ENCODE measurements around the gene OLFM1.

The OLFM1 gene

DNA sequence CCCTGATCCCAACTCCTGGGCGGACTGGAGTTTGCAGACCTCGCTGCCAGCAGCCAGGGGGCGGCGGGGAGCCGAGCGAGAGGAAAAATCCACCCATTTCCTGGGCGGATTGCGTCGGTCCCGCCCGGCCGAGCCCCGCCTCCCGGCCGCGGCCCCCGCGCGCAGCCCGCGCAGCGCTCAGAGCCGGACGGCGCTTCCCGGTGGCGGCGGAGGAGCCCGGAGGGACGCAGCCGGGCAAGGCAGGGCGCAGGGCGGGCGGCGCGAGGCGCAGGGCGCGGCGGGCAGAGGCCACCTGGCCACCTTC is at the start of gene OLFM1:
Gene OLFM1 (plus strand): TSS at position 180 of the 304 bp plus-strand sequence. CDS start 322 bp downstream, outside the sequence.
- no peak for DNase-seq

DNA sequence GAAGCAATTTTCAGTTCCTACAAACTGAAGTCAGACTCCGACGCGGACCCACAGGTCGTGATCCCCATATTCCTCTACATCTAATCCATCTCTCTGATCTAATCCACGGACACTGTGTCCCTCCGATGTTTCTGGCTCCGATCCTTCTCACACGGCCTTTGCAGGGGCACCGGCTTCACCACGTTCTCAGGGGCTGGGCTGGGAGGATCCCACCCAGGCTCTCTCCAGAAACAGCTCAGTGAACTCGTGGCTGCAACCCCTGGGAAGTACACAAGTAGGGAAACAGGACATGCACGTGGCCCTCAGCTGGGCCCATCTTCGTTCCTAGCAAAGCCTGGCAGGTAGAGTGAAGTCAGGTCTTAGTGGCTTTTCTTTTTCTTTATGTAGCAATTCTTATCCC is 49.1 kb upstream of the OLFM1 start:
- no peak for DNase-seq

DNA sequence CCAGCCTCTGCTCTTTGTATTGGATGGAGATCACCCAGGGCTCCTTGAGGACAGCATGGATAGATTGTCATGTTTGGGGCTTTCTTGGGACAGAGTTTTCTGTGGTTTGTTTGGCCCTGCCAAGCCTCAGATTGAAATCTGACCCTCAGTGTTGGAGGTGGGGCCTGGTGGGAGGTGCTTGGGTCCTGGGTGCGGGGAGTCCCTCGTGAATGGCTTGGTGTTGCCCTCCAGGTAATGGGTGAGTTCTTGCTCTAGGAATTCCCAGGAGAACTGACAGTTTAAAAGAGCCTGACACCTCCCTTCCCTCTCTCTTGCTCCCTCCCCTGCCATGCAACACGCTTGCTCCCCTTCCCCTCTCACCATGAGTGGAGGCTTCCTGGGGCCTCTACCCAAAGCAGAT is 48.6 kb upstream of the OLFM1 start:
- DNase-seq, result no peak

- DNase-seq, result no peak
Measured at GRCh38 chr9:135039266-135039870, 48.1 kb upstream of the OLFM1 start.

DNA sequence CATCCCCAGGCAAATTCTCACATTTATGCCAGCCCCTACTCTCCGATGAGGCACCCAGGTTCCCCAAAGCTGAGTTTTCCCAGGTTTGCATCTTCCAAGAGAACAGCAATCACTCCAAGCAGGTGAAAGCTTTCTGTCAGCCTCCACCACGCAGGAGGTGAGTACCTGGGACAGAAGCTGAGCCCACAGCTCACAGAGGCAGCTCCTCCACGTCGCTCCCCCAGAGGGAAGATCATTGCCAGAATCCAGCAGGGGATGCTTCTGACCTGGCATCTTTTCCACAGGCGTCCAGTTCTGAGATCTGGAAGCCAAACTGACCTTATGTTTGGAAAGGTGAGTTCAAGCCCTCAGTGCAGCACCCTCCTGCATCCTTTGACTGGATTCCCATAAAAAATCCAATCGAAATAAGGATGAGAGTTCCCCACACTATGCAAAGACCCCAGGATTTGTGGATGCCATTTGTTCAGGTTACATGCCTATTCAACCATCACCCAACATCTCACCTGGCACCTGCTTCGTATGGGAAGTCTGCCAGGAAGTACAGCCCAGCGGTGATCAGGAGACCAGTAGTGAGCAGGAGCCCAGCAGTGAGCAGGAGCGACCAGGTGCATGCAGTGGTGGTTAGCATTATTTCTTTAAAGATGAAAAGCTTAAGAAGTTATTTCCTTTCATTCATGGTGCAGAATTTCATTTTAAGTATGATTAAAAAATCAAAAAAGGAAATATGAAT is 47.4 kb upstream of the OLFM1 start:
- no peak for DNase-seq

- no peak for DNase-seq
Measured at GRCh38 chr9:135040892-135041291, 46.6 kb upstream of the OLFM1 start.

DNA sequence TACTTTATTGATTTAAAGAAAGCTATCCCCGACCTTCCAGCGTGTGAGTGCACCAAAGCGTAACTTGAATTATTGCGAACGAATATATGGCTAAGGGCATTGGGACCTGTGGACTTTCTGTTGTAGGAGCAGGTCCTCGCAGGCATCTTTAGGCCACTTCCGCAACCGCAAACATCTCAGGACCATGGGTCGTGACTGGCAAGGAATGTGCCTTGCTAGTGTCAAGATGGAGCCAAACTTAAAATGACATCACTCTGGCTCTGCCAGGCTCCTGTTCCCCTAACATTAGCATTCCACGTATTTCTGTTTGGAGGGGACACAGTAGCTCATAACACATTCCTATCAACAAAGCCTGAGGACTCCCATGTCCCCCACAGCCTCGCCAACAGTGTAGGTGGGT is 44.1 kb upstream of the OLFM1 start:
- no peak for DNase-seq

DNA sequence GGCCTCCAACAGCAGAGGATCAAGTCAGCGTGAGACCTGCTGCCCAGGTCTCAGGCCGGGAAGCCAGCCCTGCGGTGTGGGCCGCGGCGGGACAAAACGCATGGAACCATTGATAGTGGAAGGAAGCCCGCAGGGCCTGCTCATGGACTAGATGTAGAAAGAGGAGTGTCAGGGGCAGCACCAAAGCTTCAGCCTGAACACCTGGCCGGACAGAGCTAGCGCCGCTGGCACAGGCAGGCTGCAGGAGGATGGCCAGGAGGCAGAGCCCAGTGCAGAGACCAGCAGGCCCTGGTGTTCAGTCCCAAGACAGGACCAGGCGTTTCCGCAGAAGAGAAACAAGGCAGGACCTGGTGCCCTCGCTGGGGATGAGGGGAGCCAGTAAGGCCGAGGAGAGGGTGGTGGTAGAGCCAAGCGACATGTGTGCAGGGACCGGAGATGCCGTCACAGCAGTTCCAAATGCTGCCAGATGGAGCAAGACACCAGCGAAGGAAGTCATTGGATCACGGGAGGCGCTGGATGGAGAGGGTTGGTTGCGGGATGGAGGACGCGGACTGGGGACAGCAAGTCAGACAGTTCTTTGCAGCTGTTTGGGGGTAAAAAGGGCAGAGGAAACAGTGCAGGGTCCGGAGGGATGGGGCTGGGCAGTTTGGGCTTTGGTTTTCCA is 42.1 kb upstream of the OLFM1 start:
- no peak for DNase-seq

DNA sequence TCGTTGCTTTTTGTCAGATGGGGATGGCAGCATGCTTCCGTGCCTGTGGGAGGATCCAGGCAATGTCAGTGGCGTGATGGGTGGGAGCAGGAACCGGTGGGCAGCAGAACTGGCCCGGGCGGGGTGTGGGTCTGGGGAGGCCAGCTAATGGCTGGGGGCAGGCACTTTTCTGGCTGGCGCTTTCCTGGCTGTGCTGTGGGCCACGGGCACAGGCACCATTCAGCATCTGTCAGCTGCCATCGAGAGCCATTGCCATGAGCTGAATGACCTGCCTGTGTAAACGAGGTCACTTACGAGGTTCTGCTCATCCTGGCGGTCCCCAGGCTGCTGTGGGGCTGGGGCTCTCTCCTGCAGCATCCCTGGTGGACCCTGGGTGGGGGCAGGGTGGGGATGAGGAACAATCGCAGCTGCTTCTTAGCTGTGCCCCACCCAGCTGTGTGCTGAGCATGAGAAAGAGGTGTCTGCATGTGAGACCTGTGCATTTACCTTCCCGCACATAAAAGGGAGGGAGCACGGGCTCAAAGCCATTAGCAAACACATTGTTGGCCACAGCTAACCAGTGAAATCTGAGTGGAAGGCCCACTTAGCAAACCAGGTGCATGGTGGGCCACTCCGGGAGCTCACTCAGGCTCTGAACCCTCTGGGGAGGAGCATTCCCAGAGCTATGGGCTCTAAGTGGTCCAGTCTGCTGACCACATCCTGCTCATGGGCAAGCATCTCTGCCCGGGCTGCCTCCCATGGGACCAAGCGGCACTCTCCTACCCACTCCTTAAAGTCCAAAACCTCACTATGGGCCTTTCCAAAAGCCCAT is 41.3 kb upstream of the OLFM1 start:
- no peak for DNase-seq

DNA sequence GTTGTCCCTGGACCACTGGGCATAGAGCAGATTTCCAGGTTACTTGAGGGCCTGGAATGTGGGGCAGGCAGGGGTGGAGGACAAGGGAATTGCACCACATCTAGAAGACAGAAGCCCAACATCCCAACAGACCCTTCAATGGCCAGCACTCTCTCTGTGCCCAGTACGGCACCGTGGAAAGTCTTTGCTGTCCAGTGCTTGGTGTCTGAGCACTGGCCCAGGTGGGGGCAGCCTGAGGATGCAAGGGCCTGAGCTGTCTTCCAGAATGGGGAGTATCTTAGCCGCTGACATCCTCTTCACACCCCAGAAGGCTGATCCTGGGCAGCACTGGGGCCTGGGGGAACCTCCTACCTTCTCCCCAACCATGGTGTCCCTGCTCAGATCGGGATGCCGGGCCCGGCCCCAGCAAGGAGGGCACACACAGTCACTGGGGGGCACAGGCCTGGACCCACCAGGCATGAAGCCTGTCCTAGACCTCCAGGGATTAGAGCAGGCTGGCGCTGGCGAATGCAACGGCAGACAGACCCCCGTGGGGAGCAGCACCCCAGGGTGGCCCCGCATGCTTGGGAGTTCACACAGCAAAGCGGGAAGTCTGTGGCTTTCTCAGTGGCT is 40.6 kb upstream of the OLFM1 start:
- no peak for DNase-seq

- no peak for DNase-seq
Measured at GRCh38 chr9:135047521-135047920, 39.9 kb upstream of the OLFM1 start.

DNA sequence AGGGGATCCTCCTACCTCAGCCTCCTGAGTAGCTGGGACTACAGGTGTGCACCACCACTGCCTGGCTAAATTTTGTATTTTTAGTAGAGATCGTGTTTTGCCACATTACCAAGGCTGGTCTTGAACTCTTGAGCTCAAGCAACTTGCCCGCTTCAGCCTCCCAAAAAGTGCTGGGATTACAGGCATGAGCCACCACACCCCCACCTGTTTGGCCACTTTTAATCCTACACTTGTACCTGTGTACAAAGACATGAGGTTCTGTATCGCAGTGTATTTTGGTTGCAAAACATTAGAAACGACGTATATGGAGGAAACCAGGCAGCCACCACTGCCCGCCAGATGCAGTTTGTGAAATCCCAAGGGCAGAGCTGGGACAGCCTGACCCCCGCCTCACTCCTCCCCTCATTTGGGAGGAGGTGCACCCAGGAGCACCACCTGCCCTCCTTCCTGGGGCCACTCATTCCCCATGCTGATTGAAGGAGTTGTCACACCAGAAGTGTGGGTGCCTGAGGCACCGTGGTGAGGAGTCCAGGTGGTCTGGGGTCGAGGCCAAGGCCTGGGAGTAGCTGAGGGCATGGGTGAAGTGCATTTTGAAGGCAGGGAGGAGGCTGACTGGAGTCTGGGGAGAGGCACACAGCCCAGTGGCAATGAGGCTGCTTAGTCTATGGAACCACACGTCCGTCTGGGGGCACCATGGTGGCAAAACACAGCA is 39.3 kb upstream of the OLFM1 start:
- no peak for DNase-seq

DNA sequence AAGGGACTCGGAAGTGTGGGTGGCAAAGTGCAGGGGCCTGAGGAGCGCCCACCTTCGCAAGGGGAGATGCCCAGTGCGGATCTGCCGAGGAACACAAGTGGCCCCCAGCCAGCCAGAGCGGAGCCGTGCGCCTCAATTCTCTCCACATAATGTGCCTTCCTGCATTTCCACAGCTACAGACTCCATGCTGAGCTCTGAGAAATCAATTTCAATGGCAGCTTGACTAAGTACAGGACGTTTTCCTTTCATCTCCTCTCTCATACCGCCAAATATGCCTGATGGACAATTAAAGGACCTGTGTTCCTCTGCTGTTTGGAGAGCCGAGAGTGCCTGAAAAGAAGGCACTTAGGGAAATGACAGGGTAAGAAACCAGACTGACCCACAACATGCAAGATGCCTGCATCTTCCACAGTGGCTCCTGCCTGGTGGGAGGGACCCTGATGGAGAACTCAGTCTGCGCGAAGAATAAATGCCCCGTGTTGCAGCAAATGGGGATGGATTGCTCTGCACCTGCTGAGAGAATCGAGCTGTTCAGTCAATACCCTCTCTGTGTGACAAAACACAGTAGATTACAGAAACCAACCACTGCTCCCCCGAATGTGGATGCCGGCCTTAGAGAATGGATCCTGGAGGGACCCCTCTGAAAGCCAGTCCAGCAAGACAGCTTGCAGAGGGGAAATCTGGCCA is 38.6 kb upstream of the OLFM1 start:
- no peak for DNase-seq

DNA sequence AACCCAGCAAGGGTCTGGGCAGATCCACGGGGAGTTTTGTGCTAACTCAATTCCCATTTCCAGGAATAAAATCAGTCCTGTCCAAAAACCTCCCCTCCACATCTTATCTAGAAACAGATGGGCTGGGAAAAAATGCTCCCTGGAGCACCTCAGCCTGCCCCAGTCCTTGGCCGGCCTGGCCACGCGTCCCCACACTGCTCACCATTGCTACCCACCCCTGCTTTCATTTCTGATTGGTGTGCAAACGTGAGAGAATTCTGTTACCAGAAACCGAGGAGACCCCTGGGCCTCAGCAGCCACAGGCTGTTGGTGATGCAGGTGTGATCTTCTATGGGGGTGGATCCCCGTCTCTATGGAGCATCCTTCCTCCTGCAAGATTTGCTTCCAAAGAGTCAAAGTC is 38.0 kb upstream of the OLFM1 start:
- no peak for DNase-seq

DNA sequence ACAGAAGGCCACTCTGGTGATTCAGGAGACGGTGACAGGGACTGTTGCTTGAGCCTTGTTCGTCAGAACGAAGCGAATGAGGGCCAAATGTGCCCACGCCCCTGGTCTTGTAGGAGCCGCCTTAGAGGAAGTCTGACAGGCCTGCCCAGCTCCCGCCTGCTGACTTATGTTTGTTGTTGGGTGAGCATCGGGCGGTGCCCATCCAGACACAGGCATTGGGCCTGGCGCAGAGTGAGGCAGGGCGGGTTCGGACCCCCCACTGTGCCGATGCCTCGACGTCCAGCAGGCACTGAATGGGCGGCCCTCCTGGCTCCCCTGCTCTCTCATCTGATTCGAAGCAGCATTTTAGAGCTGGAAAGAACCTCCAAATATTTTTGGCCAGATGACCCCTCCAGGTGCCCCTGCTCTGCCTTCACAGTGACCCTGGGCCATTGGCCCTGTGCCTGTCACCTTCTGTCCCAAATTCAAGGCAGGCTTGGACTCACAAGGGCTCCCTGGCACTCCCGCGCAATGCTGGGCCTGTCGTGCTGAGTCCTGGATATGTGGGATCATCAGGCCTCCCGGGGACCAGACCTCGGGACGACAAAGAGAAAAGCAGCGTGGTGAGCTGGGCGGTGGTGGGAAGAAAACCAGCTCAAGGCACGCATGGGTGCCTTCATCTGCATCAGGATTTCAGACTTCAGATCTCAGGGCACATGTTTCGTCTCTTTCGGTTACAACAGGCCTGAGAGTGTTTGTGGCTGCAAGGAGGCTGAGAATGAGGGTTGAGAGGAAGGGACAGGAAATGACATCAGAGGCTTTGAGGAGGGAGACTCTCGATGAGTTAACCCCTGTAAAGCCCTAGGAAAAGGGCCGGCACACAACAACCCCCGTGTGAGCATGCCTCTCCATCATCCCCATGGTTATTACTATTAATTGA is 37.1 kb upstream of the OLFM1 start:
- DNase-seq, result no peak

DNA sequence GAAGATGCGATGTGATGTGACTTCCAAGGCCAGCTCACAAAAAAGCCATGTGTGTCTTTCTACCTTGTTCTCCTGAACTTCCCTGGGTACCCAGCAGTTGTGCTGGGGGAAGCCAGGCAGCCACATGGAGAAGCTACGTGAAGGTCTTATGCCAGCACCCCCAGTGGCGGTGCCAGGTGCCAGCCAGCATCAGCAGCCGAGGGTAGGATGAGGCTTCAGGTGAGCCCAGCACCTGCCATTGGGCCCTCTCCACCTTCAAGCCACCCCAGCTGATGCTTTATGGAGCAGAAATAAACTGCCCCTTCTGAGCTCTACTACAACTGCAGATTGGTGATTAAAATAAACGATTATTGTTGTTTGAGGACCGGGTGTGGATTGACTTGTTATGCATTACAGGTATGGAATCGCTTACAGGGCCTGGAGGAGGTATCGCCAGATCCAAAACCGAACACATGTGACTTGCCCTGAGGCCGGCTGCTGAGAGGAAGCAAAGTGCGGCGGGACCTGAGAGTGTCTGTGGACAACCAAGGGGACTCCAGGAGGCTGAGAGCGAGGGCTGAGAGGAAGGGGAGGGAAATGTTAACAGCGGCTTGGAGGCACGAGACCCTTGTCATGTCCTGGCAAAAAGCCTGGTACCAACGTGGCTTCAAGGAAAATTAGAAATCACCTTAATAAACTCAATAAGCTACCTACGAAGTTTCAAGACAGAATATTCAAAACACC is 36.0 kb upstream of the OLFM1 start:
- no peak for DNase-seq

DNA sequence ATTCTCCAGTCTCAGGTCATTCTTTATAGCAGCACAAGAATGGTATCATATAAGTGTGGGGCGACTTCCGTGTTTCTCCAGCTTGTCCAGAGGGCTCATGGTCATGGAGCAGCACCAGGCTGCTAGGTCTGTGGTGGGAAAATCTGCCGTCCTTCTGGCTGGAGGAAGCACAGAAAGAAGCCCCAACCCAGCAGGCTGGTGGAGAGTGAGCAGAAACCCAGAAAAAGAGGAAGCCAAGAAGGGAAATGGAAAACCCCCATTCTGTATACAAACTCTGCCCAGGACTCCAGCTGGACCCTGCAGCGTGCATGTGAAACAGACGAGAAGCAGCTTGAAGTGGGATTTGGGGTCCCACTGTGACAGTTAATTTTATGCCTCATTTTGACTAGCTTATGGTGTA is 34.3 kb upstream of the OLFM1 start:
- DNase-seq, result no peak

DNA sequence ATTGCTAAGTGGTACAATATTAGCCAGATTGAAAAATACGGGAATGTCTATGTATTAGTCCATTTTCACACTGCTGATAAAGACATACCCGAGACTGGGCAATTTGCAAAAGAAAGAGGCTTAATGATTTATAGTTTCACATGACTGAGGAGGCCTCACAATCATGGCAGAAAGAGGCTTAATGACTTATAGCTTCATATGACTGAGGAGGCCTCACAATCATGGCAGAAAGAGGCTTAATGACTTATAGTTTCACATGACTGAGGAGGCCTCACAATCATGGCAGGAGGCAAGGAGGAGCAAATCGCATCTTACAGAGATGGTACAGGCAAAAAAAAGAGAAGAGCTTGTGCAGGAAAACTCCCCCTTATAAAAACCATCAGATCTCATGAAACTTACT is 32.3 kb upstream of the OLFM1 start:
- no peak for DNase-seq

- no peak for DNase-seq
Measured at GRCh38 chr9:135056541-135056940, 30.9 kb upstream of the OLFM1 start.

DNA sequence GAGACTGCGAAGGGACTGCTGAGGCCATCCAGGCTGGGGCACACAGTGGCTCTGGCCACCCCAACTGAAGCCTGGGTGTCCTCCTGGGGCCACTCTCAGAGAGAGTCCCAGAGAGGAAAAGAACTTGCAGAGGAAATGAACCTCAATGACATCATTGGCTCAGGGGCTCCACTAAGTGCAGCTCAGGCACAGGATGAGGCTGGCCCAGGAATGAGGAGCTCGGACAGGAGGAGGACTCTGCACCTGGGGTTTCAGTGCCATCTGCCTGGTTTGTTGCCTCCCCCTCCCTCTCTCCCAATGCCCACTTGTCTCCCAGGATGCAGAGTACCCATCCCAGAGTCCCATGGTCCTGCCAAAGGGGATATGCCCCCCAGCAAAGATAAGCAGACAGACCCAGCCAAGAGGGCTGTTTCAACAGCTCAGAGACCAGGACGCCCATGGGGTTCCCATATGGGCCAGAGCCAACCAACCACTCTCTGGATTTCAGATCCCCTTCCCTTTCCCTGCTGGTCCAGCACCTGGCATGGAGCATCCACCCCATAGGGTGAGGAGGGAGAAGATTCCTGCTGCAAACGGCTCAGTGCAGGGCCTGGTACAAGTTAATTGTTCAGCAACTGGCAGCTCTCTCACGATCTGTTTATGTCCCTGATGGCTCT is 26.9 kb upstream of the OLFM1 start:
- peak; percentile 47 for DNase-seq
